Naive thymus-derived CD8-positive, alpha-beta T cell (primary cell): ENCODE results near the gene KCTD21. TPM values are rescaled to one million over a fixed set of nuclear protein-coding genes. Genes with fewer than 3 reads are reported as not detected.

Experiments
- ATAC-seq, 2 donors: fragments of 150-1000 bp; cut with Tn5 transposase in 1 of 2; sonication (Bioruptor Pico), chemical (Tn5 transposase) in 1 of 2; 1 replicate in 1 of 2; 2 replicates in 1 of 2; pipeline ENCODE4 v1.10.0; 2021; ENCODE audit warnings: mild to moderate bottlenecking in 2 of 2, moderate library complexity in 2 of 2
- POLR2A ChIA-PET: fragments of 350-600 bp; sonication (Branson Sonifier 250); formaldehyde crosslinking; loops from one replicate; lab custom pipeline; 2021; ENCODE audit warnings: antibody characterized with exemption; lab: Charles Lee
- DNase-seq, 10 donors: peaks; one replicate each; pipeline versions ENCODE4 v3.0.0 to v3.0.0-alpha.2; 2020 to 2022
- H3K27ac Mint-ChIP-seq, 10 donors: one replicate each; pipeline ENCODE4 v1.8.0; 2020 to 2022; ENCODE audit warnings: mild to moderate bottlenecking in 10 of 10, mixed read lengths in 10 of 10, moderate library complexity in 4 of 10, inconsistent platforms in 1 of 10
- H3K27me3 Mint-ChIP-seq, 5 donors: one replicate each; pipeline ENCODE4 v1.8.0; 2021 to 2022; ENCODE audit warnings: mixed read lengths in 5 of 5
- H3K36me3 Mint-ChIP-seq, 3 donors: one replicate each; pipeline ENCODE4 v1.8.0; 2020 to 2022; ENCODE audit warnings: mixed read lengths in 3 of 3, mild to moderate bottlenecking in 2 of 3, inconsistent platforms in 1 of 3
- H3K4me1 Mint-ChIP-seq, 4 donors: one replicate each; pipeline ENCODE4 v1.8.0; 2021 to 2022; ENCODE audit warnings: mixed read lengths in 4 of 4
- H3K4me3 Mint-ChIP-seq, 10 donors: one replicate each; pipeline ENCODE4 v1.8.0; 2020 to 2022; ENCODE audit warnings: mild to moderate bottlenecking in 10 of 10, mixed read lengths in 10 of 10, moderate library complexity in 6 of 10, inconsistent platforms in 1 of 10
- H3K9me3 Mint-ChIP-seq, 9 donors: one replicate each; pipeline ENCODE4 v1.8.0; 2020 to 2022; ENCODE audit warnings: mixed read lengths in 9 of 9, mild to moderate bottlenecking in 3 of 9, inconsistent platforms in 1 of 9, moderate library complexity in 1 of 9
- polyA plus RNA-seq, 3 donors: library from polyadenylated mRNA; unstranded; fragments of 300-500 nt; fragmentation: Illumina TruSeq; gene quantifications; one replicate each; pipeline ENCODE4 v1.2.3, GENCODE V29; 2021
- total RNA-seq, 8 experiments: library from RNA in 2 of 8; stranded (reverse) in 2 of 8; gene quantifications; one replicate each; pipeline ENCODE4 v1.2.3 and lab custom pipeline; 2021 to 2026

Gene KCTD21
- total and polyA plus RNA-seq, 5 experiments from 2014 or later, result 0.08 to 6.1 (median 2.5) TPM

- DNase-seq, result no peak
- no peak for ATAC-seq
- Mint-ChIP-seq H3K4me3 (no peak overlapping the region), H3K9me3 (no peaks in the 10 kb centered on the region), H3K27ac (peak overlapping the region; percentile 57 to 96 (median 88)), H3K4me1 (peaks cover 30 to 46% (median 40%) of the 10 kb centered on the region in 4 donors), H3K36me3 (peaks cover 0 to 10% (median 8%) of the 10 kb centered on the region in 3 donors), H3K27me3 (no peaks in the 10 kb centered on the region)
- POLR2A ChIA-PET, result interaction anchor here (0.6 kb wide), 1 partner anchor 370 kb away, joined by 3 read pairs; the partner anchor contains the start of gene NARS2
Measured at GRCh38 chr11:78205256-78205655, 16.8 kb upstream of the KCTD21 start.

GRCh38 chr11:78203184-78203583 is 14.8 kb upstream of the KCTD21 start:
- H3K4me3 Mint-ChIP-seq, result peak overlapping the region; percentile 73 to 91 (median 87)
- peaks cover 26 to 52% (median 46%) of the 10 kb centered on the region in 4 donors for H3K4me1 Mint-ChIP-seq
- ATAC-seq (peak; percentile 75 to 84), DNase-seq (peak; percentile 28 to 88 (median 76))
- no peaks in the 10 kb centered on the region for H3K9me3 Mint-ChIP-seq
- H3K27ac Mint-ChIP-seq, result peak overlapping the region; percentile 85 to 99 (median 97)
- peaks cover 0 to 7% (median 7%) of the 10 kb centered on the region in 3 donors for H3K36me3 Mint-ChIP-seq
- H3K27me3 Mint-ChIP-seq, result no peaks in the 10 kb centered on the region
- POLR2A ChIA-PET, result interaction anchor here (0.7 to 5.4 kb wide), 4 partner anchors 14 to 372 kb away, joined by 5 to 63 read pairs (median 9); partner anchors contain the start of genes ALG8, KCTD21, NARS2 and USP35

- peak in 9 of 10 donors; percentile 39 to 85 (median 76) for DNase-seq
- H3K36me3 Mint-ChIP-seq, result peaks cover 0 to 7% (median 6%) of the 10 kb centered on the region in 3 donors
- peaks cover 25 to 52% (median 46%) of the 10 kb centered on the region in 4 donors for H3K4me1 Mint-ChIP-seq
- ATAC-seq, result peak; percentile 83
- peak overlapping the region; percentile 73 to 91 (median 87) for H3K4me3 Mint-ChIP-seq
- no peaks in the 10 kb centered on the region for H3K9me3 Mint-ChIP-seq
- H3K27me3 Mint-ChIP-seq, result no peaks in the 10 kb centered on the region
- H3K27ac Mint-ChIP-seq, result peak overlapping the region; percentile 85 to 99 (median 97)
- POLR2A ChIA-PET, result interaction anchor here (0.6 to 5.4 kb wide), 5 partner anchors 13 to 372 kb away, joined by 3 to 63 read pairs (median 6); partner anchors contain the start of genes ALG8, KCTD21, NARS2 and USP35
Measured at GRCh38 chr11:78202733-78203167, 14.3 kb upstream of the KCTD21 start.

- Mint-ChIP-seq H3K36me3 (peaks cover 0 to 6% (median 5%) of the 10 kb centered on the region in 3 donors), H3K27ac (peak overlapping the region; percentile 85 to 99 (median 97)), H3K4me1 (peaks cover 25 to 56% (median 49%) of the 10 kb centered on the region in 4 donors), H3K9me3 (no peaks in the 10 kb centered on the region), H3K27me3 (no peaks in the 10 kb centered on the region), H3K4me3 (peak overlapping the region; percentile 11 to 89 (median 76))
- POLR2A ChIA-PET, result interaction anchor here (0.9 to 5.4 kb wide), 2 partner anchors 8 to 12 kb away, joined by 5 to 63 read pairs; partner anchors contain the start of genes KCTD21 and USP35
- DNase-seq (peak in 1 of 10 donors; percentile 13), ATAC-seq (peak in 1 of 2 donors; percentile 6)
Measured at GRCh38 chr11:78201096-78201818, 12.8 kb upstream of the KCTD21 start.

GRCh38 chr11:78200553-78200952 is 12.1 kb upstream of the KCTD21 start:
- Mint-ChIP-seq H3K4me1 (peaks cover 25 to 55% (median 49%) of the 10 kb centered on the region in 4 donors), H3K9me3 (no peaks in the 10 kb centered on the region), H3K36me3 (peaks cover 0 to 6% (median 5%) of the 10 kb centered on the region in 3 donors), H3K4me3 (no peak overlapping the region), H3K27ac (peak overlapping the region; percentile 85 to 99 (median 97)), H3K27me3 (no peaks in the 10 kb centered on the region)
- no peak for DNase-seq
- POLR2A ChIA-PET, result interaction anchor here (5.4 kb wide), 1 partner anchor 11 kb away, joined by 63 read pairs; the partner anchor contains the start of genes KCTD21 and USP35
- no peak for ATAC-seq

GRCh38 chr11:78200061-78200460 is 11.6 kb upstream of the KCTD21 start:
- H3K4me3 Mint-ChIP-seq, result no peak overlapping the region
- peak overlapping the region in 7 of 10 donors; percentile 43 to 99 (median 62) for H3K27ac Mint-ChIP-seq
- H3K4me1 Mint-ChIP-seq, result peaks cover 27 to 57% (median 46%) of the 10 kb centered on the region in 4 donors
- no peak for ATAC-seq
- H3K27me3 Mint-ChIP-seq, result no peaks in the 10 kb centered on the region
- no peak for DNase-seq
- POLR2A ChIA-PET, result interaction anchor here (5.4 kb wide), 1 partner anchor 11 kb away, joined by 63 read pairs; the partner anchor contains the start of genes KCTD21 and USP35
- H3K9me3 Mint-ChIP-seq, result no peaks in the 10 kb centered on the region
- peaks cover 0 to 6% (median 5%) of the 10 kb centered on the region in 3 donors for H3K36me3 Mint-ChIP-seq

GRCh38 chr11:78199653-78200015 is 11.2 kb upstream of the KCTD21 start:
- Mint-ChIP-seq H3K9me3 (no peaks in the 10 kb centered on the region), H3K27ac (peak overlapping the region in 8 of 10 donors; percentile 17 to 99 (median 58)), H3K4me1 (peaks cover 24 to 57% (median 45%) of the 10 kb centered on the region in 4 donors), H3K36me3 (peaks cover 0 to 6% (median 5%) of the 10 kb centered on the region in 3 donors), H3K4me3 (no peak overlapping the region), H3K27me3 (no peaks in the 10 kb centered on the region)
- ATAC-seq (no peak), DNase-seq (no peak)
- POLR2A ChIA-PET, result interaction anchor here (5.4 kb wide), 1 partner anchor 10 kb away, joined by 63 read pairs; the partner anchor contains the start of genes KCTD21 and USP35

GRCh38 chr11:78199015-78199652 is 10.7 kb upstream of the KCTD21 start:
- DNase-seq (no peak), ATAC-seq (no peak)
- POLR2A ChIA-PET, result interaction anchor here (5.4 kb wide), 1 partner anchor 10 kb away, joined by 63 read pairs; the partner anchor contains the start of genes KCTD21 and USP35
- peak overlapping the region in 7 of 10 donors; percentile 36 to 99 (median 53) for H3K27ac Mint-ChIP-seq
- peaks cover 23 to 57% (median 43%) of the 10 kb centered on the region in 4 donors for H3K4me1 Mint-ChIP-seq
- H3K27me3 Mint-ChIP-seq, result no peaks in the 10 kb centered on the region
- peaks cover 0 to 6% (median 5%) of the 10 kb centered on the region in 3 donors for H3K36me3 Mint-ChIP-seq
- no peaks in the 10 kb centered on the region for H3K9me3 Mint-ChIP-seq
- no peak overlapping the region for H3K4me3 Mint-ChIP-seq

GRCh38 chr11:78197816-78198215 is 9.4 kb upstream of the KCTD21 start:
- POLR2A ChIA-PET, result interaction anchor here (1.0 kb wide), 1 partner anchor 8 kb away, joined by 3 read pairs; no protein-coding TSS in a partner anchor
- H3K9me3 Mint-ChIP-seq, result no peaks in the 10 kb centered on the region
- H3K27ac Mint-ChIP-seq, result peak overlapping the region in 3 of 10 donors; percentile 5 to 83 (median 70)
- H3K4me3 Mint-ChIP-seq, result no peak overlapping the region
- no peak for DNase-seq
- no peaks in the 10 kb centered on the region for H3K27me3 Mint-ChIP-seq
- peaks cover 0 to 6% (median 6%) of the 10 kb centered on the region in 3 donors for H3K36me3 Mint-ChIP-seq
- peaks cover 27 to 64% (median 43%) of the 10 kb centered on the region in 4 donors for H3K4me1 Mint-ChIP-seq
- ATAC-seq, result no peak

GRCh38 chr11:78196661-78197091 is 8.2 kb upstream of the KCTD21 start:
- no peak overlapping the region for H3K4me3 Mint-ChIP-seq

GRCh38 chr11:78195917-78196560 is 7.6 kb upstream of the KCTD21 start:
- peaks cover 18 to 57% (median 36%) of the 10 kb centered on the region in 4 donors for H3K4me1 Mint-ChIP-seq
- H3K36me3 Mint-ChIP-seq, result peaks cover 0 to 6% (median 6%) of the 10 kb centered on the region in 3 donors
- DNase-seq, result no peak
- no peaks in the 10 kb centered on the region for H3K9me3 Mint-ChIP-seq
- no peak overlapping the region for H3K4me3 Mint-ChIP-seq
- H3K27me3 Mint-ChIP-seq, result no peaks in the 10 kb centered on the region
- peak overlapping the region in 1 of 10 donors; percentile 12 for H3K27ac Mint-ChIP-seq
- ATAC-seq, result no peak
- POLR2A ChIA-PET, result no interaction called here

More at GRCh38 chr11:78196661-78197091, 8.2 kb upstream of the KCTD21 start:
- H3K36me3 Mint-ChIP-seq, result peaks cover 0 to 6% (median 6%) of the 10 kb centered on the region in 3 donors
- peaks cover 22 to 59% (median 37%) of the 10 kb centered on the region in 4 donors for H3K4me1 Mint-ChIP-seq
- ATAC-seq (no peak), DNase-seq (no peak)
- H3K9me3 Mint-ChIP-seq, result no peaks in the 10 kb centered on the region
- POLR2A ChIA-PET, result no interaction called here
- peak overlapping the region in 3 of 10 donors; percentile 27 to 63 (median 29) for H3K27ac Mint-ChIP-seq
- no peaks in the 10 kb centered on the region for H3K27me3 Mint-ChIP-seq
